GM12864 (cell line): ENCODE results near the gene LCAT.

Source experiments
- DNase-seq: peaks from one replicate; pipeline ENCODE4 v3.0.0-alpha.2; 2011; ENCODE audit warnings: low read depth
- H3K4me3 ChIP-seq: 2 replicates; pipeline ENCODE4 v1.5.1; 2011; ENCODE audit warnings: mild to moderate bottlenecking, low read depth, low read length, control low read depth
- CTCF ChIP-seq: IDR thresholded peaks from 2 replicates; pipeline ENCODE4 v1.5.1; 2011; ENCODE audit warnings: low read depth, mild to moderate bottlenecking, moderate library complexity, low read length, control low read depth, inconsistent platforms; ENCODE audit errors: missing control alignments

The LCAT gene

GRCh38 chr16:67953641-67954375, 9.9 kb upstream of the LCAT start:
- H3K4me3 ChIP-seq: no peak overlapping the region
- no peak for TF ChIP-seq CTCF
- no peak for DNase-seq

- no peak overlapping the region for H3K4me3 ChIP-seq
- DNase-seq: no peak
- no peak for TF ChIP-seq CTCF
These were observed 7.6 kb upstream of the LCAT start for GRCh38 chr16:67951485-67951884.

GRCh38 chr16:67950335-67950843, 6.5 kb upstream of the LCAT start:
- TF ChIP-seq CTCF: no peak
- DNase-seq: no peak
- no peak overlapping the region for H3K4me3 ChIP-seq

GRCh38 chr16:67949645-67950044, 5.7 kb upstream of the LCAT start:
- TF ChIP-seq CTCF: no peak
- no peak overlapping the region for H3K4me3 ChIP-seq
- DNase-seq: no peak

GRCh38 chr16:67948015-67948414, 4.1 kb upstream of the LCAT start:
- TF ChIP-seq CTCF: no peak
- no peak overlapping the region for H3K4me3 ChIP-seq
- DNase-seq: no peak

- no peak for DNase-seq
- TF ChIP-seq CTCF: no peak
- no peak overlapping the region for H3K4me3 ChIP-seq
These were observed 3.1 kb upstream of the LCAT start for GRCh38 chr16:67946966-67947558.
